Ammon's horn (tissue), 1 donor: ENCODE data around the gene TOMM5.
"Not testable (repeated sequence)": the region's sequence is repeated elsewhere in the genome, so short reads cannot be mapped to it uniquely, and the experiment has no call there.

ENCODE experiments used
- DNase-seq: peaks from one replicate; pipeline ENCODE4 v3.0.0-alpha.2; 2016; ENCODE audit warnings: low spot score

TOMM5 gene

DNA sequence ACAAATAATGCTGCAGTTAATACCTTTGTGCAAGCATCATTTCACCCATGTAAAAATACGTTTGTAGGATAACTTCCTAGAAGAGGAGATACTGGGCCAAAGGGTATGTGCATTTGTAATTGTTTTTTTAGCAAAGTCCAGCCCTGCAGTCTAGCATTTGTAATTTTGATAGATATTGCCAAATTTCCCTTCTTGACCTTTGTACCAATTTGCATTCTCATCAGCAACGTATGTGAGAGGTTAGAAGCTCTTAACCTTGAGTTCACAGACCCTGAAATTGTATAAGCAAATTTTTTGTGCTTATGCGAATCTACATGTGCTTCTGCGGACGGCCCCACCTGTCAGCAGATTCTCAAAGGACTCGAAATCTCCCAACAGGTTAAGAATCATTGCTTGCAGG is 18.6 kb upstream of the TOMM5 start:
- no peak for DNase-seq

DNA sequence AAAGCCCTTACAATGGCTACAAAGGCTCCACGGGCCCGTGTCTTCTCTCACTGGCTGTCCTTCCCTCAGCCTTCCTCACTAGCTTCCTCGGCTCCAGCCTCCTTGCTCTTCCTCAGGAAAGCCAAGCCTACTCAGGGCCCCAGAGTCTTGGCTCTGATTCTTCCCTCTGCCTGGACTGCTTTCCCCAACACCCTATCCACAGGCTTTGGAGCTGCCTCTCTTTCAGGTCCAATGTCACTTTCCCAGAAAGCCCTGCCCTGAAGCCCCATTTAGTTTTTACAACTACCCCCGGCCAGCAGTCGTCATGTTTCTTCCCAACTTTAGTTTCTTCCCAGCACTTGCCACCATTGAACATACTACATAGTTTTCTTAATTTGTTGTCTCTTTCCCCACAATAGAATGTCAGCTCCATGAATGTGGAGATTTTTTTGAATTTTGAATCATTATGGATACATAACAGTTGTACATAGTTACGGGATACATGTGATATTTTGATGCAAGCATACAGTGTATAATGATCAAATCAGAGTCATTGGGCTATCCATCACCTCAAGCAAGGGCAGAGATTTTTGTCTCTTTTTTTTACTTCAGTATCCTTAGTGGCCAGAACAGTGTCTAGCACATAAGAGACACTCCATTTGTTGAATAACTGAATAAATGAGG is 17.5 kb upstream of the TOMM5 start:
- DNase-seq: no peak

GRCh38 chr9:37608250-37608649 is 15.9 kb upstream of the TOMM5 start:
- DNase-seq: no peak

GRCh38 chr9:37604296-37604695 is 11.9 kb upstream of the TOMM5 start:
- DNase-seq: no peak

- DNase-seq: no peak
These were observed 10.4 kb upstream of the TOMM5 start for GRCh38 chr9:37602817-37603216.

GRCh38 chr9:37602061-37602460 is 9.7 kb upstream of the TOMM5 start:
- DNase-seq: not testable (repeated sequence)

GRCh38 chr9:37596504-37596903 is 4.1 kb upstream of the TOMM5 start:
- no peak for DNase-seq

GRCh38 chr9:37593883-37594448 is 1.6 kb upstream of the TOMM5 start:
- no peak for DNase-seq

DNA sequence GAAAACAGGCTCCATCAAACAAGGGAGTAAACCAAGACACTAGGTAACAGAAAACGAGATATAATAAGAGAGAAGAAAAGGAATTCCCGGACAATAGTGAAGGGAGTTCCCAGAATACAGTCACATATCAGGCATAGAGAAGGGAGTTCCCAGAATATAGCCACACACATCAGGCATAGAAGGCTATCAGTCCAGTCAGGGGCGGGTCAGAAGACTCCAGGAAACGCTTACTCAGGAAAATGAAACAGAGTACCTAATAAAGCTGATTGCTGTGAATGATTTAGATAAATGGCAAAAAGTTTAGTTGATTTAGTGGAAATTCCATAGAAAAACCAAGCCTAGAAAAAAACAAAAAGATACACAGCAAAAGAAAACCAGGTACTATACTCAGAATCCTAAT is 4.9 kb downstream of the TOMM5 start:
- no peak for DNase-seq

- no peak for DNase-seq
These were observed 8.8 kb downstream of the TOMM5 start for GRCh38 chr9:37583522-37584121.

DNA sequence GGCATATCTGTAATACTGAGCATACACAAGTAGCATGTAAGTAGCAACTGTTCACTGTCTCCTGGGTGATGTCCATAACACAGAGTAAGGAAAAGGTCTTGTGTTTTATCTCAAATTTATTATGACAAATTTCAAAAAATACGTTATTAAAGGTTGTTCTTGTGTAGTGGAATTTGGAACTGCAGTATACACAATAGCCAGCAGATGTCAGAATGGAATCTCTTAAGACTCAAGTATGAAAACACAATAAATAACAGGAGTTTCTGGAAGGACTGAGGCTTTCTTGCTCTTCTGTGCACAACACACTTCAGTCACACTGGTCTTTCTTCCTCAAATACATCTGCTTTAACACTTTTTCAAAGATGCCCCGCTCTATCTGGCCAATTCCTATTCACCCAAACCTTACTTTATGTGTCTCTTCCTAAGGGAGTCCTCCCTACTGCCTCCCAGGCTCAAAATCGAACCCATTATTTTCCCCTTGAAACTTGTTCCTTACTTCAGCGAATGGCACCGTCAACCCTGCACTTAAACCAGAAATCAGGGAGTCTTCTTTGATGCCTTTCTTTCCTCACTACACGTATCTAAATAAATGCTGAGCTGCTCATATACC is 9.7 kb downstream of the TOMM5 start:
- DNase-seq: peak; percentile 64

DNA sequence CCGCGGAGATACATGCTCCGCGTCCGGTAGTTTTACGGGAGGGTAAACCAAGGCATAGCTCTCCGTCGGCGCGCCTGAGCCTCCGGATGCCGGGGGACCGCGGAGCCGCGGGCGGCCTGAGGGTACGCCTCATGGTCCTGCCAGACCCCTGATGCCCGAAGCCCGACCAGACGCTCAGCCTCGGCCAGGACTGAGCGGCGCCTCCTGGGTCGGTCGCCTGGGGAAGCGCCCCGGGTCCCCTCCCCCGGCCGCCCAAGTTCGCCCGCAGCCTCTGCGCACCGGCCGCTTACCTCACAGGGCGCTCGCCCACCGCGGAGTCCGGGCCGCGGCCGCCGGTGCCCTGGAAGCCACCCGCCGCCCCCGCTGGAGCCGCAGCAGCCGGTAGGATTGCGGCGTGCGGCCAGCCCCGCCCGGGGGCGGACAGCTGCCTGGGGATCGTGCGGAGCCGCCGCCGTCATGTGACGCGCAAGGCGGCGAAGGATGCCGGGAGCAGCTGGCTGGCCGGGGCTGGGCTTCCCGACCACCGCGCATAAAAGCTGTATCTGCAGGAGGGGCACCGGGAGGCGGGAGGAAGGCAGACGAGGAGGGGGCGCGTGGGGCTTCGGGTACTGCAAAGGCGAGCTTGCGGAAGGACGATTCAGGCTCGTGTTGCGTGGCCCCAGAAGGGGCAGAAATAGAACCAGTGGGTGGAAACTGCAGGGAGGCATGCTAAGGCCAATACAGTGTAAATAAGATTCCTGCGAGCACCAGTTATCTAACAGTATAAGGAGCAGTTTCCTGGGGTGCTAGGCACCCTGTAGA is 16.3 kb downstream of the TOMM5 start, which contains the start of gene FBXO10:
TSS of gene FBXO10 (minus strand) at position 460 of the 801 bp plus-strand sequence. CDS start 34,612 bp downstream, outside the sequence.
- peak; percentile 80 for DNase-seq

DNA sequence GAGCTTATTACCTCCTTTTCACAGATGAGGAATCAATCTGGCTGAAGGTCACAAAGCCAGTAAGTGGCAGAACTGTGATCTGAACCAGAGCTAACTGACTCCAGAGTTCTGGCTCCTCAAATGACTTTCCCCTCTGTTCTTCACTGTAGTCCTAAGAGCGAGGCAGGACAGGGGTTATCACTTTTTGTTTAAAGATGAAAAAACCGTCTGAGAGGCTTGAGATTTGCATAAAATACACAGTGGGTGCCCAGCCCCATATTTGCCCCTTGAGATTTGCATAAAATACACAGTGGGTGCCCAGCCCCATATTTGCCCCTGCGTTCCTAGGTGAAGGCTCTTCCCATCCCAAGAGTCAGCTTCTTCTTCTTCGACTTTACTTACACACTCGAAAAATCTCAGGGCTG is 16.9 kb downstream of the TOMM5 start:
- DNase-seq: no peak

- DNase-seq: peak; percentile 35
These were observed 17.4 kb downstream of the TOMM5 start for GRCh38 chr9:37575001-37575400.

- no peak for DNase-seq
These were observed 18.1 kb downstream of the TOMM5 start for GRCh38 chr9:37574241-37574721.

GRCh38 chr9:37571282-37571681 is 21.1 kb downstream of the TOMM5 start:
- DNase-seq: no peak

DNA sequence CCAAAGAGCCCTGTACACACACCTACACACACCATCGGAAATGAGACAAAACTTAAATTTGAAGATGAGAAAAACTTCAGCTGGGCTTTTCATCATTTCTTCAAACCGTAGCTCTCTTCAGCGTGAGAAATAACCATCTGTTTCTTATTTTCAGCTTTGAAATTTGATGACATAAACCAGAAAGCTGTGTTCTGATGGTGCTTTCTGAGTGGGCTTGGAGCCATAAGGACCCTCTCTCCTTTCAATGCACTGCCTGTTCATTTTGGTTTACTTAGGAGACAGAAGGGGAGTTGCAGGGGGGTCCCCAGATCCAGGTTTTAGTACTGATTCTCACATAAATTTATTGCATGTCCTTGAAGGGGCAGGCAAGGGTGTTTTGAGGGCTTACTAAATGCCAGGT is 25.7 kb downstream of the TOMM5 start:
- DNase-seq: no peak

DNA sequence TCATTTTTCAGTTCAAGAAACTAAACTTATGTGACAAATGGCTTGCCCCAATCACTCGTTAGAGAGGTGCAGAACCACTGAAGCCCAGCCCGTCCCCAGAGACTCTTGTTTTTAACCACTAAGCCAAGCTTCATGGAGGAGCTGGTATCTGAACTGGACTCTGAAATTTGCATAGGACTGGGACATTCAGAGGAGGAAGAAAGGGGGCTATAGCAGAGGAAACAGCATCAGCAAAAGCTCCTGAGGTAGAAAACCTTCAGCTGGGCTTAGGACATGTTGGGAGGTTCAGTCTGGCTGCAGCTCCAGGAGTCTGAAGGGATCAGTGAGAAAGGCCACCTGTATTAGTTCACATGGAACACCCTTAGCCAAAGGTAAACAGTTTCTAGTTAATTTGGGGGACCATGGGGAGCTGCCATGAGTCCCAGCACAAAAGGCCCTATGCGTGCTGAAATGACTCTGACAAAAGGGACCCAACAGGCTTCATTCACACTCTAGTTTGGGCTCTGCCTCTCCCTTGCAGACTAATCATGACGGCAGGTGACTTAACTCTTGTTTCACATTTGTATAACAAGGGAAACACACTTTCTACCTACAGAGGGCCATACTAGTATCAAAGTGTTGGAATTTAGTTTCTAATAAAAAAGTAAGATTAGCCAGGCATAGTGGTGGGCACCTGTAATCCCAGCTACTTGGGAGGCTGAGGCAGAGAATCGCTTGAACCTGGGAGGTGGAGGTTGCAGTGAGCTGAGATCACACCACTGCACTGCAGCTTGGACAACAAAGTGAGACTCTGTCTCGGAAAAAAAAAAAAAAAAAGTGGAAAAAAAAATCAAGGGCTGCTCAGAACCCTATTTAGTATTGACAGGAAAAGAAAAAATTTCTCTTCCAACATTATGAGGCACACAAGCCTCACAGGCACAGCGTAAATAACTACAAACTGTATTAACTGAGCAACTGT is 26.5 kb downstream of the TOMM5 start:
- DNase-seq: no peak

DNA sequence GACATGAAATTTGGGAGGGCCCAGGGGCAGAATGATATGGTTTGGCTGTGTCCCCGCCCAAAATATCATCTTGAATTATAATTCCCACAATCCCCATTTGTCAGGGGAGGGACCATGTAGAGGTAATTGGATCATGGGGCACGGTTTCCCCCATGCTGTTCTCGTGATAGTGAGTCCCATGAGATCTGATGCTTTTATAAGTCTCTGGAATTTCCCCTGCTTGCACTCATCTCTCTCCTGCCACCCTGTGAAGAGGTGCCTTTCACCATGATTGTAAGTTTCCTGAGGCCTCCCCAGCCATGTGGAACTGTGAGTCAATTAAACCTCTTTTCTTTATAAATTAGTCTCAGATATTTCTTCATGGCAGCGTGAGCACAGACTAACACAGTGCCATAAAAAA is 27.5 kb downstream of the TOMM5 start:
- DNase-seq: no peak

DNA sequence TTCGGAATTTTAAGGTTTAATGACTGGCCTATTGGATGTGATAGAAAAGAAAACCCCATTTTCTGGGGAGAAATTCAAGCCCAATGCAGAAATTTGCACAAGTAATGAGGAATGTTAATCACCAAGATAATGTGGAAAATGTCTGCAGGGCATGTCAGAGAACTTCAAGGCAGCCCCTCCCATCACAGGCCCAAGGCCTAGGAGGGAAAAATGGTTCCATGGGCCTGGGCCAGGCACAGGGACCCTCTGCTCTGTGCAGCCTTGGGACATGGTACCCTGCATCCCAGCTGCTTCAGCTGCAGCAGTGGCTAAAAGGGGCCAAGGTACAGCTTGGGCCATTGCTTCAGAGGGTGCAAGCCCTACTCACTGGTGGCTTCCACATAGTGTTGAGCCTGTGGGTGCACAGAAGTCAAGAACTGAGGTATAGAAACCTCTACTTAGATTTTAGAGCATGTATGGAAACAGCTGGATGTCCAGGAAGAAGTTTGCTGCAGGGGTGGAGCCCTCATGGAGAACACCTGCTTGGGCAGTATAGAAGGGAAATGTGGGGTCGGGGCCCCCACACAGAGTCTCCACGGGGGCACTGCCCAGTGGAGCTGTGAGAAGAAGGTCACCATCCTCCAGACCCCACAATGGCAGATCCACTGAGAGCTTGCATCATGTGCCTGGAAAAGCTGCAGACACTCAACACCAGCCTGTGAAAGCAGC is 28.4 kb downstream of the TOMM5 start:
- no peak for DNase-seq
